ENCODE results near the gene SNRNP25.

Gene SNRNP25

DNA sequence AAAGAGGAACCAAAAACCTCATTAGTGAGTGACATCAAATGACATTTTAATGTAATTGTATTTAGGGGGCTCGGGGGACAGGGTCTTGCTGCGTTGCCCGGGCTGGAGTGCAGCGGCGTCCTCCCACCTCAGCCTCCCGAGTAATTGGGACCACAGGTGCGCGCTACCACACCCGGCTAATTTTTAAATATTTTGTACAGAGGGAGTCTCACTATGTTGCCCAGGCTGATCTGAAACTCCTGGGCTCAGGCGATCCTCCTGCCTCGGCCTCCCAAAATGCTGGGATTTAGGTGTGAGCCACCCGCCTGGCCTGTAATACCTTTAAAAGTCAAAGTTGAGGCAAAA lies 581 bp downstream of the SNRNP25 start (continued):
- TF ChIP-seq RBAK (tag by site-specific recombination; IDR thresholded peaks at IDR 0.05), result no peak
- TF ChIP-seq, protein P1, sequence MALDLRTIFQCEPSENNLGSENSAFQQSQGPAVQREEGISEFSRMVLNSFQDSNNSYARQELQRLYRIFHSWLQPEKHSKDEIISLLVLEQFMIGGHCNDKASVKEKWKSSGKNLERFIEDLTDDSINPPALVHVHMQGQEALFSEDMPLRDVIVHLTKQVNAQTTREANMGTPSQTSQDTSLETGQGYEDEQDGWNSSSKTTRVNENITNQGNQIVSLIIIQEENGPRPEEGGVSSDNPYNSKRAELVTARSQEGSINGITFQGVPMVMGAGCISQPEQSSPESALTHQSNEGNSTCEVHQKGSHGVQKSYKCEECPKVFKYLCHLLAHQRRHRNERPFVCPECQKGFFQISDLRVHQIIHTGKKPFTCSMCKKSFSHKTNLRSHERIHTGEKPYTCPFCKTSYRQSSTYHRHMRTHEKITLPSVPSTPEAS (tag by site-specific recombination; IDR thresholded peaks at IDR 0.05), result no peak
- no peak for TF ChIP-seq ZNF133 (tag by site-specific recombination; IDR thresholded peaks at IDR 0.05)

DNA sequence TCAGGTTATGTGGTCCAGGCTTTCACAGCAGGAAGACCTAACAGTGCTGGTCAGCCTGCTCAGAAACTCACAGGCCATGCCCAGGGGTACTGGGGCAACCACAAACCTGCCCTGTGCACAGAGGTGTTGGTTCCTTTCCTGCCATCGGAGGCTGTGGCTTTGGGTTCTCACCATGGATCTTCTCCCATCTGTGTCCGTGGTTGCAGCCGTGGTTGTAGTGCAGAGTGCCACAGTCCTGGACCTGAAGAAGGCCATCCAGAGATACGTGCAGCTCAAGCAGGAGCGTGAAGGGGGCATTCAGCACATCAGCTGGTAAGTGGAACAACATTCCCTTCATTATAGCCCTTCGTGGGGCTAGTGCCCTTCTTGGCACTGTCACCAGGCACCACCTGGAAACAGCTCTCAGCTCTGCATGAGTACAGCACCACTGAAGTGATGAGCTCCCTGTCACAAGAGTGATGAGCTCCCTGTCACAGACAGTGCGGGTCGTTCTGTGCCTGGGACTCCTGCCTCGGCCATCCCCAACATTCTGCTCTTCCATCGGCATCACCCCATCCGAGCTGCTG lies 2.0 kb downstream of the SNRNP25 start:
- Histone ChIP-seq H3K27ac (ENCODE audit: extremely low read depth, low read depth, low read length) (no peak overlapping the region), H3K9me3 (ENCODE audit: control insufficient read depth, insufficient read depth, low read depth, low read length) (no peaks in the 10 kb centered on the region), H3K36me3 (ENCODE audit: control insufficient read depth in 2 of 2, insufficient read depth in 1 of 2, low read length in 2 of 2) (peaks cover 6 to 66% of the 10 kb centered on the region in 2 experiments; a peak in 2 of 3 replicates), H3K4me1 (ENCODE audit: control insufficient read depth, insufficient read depth, low read length) (no peaks in the 10 kb centered on the region), H3K4me3 (ENCODE audit: low read depth, low read length) (no peak overlapping the region)
- TF ChIP-seq ZFHX2 (tag by site-specific recombination; conservative IDR thresholded peaks at IDR 0.05) (no peak), TCF7L2 (IDR thresholded peaks at IDR 0.05; ENCODE audit: borderline replicate concordance, low read depth, low read length) (no peak), EGR2 (tag by site-specific recombination; IDR thresholded peaks at IDR 0.05; ENCODE audit: low read depth) (no peak), ZNF670 (tag by site-specific recombination; IDR thresholded peaks at IDR 0.05; ENCODE audit: low read depth) (no peak), ZNF792 (tag by site-specific recombination; IDR thresholded peaks at IDR 0.05) (no peak), ZNF350 (tag by site-specific recombination; IDR thresholded peaks at IDR 0.05) (no peak)
- TF ChIP-seq, protein P2, sequence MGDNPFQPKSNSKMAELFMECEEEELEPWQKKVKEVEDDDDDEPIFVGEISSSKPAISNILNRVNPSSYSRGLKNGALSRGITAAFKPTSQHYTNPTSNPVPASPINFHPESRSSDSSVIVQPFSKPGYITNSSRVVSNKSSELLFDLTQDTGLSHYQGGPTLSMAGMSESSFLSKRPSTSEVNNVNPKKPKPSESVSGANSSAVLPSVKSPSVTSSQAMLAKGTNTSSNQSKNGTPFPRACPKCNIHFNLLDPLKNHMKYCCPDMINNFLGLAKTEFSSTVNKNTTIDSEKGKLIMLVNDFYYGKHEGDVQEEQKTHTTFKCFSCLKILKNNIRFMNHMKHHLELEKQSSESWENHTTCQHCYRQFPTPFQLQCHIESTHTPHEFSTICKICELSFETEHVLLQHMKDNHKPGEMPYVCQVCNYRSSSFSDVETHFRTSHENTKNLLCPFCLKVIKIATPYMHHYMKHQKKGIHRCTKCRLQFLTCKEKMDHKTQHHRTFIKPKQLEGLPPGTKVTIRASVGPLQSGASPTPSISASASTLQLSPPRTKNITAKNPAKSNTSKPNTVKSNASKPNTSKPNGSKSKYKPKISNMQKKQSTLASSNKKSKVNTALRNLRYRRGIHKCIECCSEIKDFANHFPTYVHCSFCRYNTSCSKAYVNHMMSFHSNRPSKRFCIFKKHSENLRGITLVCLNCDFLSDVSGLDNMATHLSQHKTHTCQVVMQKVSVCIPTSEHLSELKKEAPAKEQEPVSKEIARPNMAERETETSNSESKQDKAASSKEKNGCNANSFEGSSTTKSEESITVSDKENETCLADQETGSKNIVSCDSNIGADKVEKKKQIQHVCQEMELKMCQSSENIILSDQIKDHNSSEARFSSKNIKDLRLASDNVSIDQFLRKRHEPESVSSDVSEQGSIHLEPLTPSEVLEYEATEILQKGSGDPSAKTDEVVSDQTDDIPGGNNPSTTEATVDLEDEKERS (tag by site-specific recombination; IDR thresholded peaks at IDR 0.05), result no peak
- POLR2A ChIA-PET, result no interaction called here
- CTCF ChIA-PET, result interaction anchor here (1.0 to 3.0 kb wide), 3 partner anchors 10 to 52 kb away, joined by 3 to 16 read pairs (median 7); no protein-coding TSS in a partner anchor

DNA sequence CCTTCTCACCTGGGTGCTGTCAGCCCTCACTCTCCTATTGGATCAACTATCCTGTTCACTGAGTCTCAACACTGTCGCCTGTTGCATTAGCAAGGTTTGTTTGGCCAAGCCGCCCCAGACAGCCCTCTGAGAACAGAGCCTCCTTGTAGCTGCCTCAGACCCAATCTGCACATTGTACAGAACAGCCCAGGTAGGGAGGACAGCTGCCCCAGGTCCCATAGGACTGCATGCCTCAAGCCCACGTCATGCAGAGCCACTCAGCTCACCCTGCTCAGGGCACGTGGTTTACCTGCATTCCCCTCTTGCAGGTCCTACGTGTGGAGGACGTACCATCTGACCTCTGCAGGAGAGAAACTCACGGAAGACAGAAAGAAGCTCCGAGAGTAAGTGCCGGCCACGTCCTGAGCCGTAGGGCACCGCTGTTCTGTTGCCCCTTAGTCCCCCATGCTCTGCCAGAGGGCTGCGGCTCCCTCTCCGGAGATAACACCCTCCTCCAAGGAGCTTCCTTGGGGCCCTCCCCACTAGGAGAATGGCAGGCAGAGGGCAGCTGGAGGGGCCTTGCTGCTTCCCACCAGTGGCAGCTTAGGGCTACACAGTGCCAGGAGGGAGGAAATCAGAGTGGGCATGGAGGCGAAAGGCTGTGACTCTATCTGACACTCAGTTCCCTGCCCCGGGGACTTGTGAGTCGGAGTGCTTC lies 2.8 kb downstream of the SNRNP25 start:
- no peak overlapping the region for H3K27ac ChIP-seq (ENCODE audit: extremely low read depth, low read depth, low read length)
- H3K4me1 ChIP-seq (ENCODE audit: control insufficient read depth, insufficient read depth, low read length), result no peaks in the 10 kb centered on the region
- H3K36me3 ChIP-seq (ENCODE audit: control insufficient read depth in 2 of 2, insufficient read depth in 1 of 2, low read length in 2 of 2), result peaks cover 0 to 63% of the 10 kb centered on the region in 2 experiments; a peak in 2 of 3 replicates
- H3K9me3 ChIP-seq (ENCODE audit: control insufficient read depth, insufficient read depth, low read depth, low read length), result no peaks in the 10 kb centered on the region
- POLR2A ChIA-PET, result interaction anchor here (0.6 to 1.1 kb wide), 2 partner anchors 15 to 32 kb away, joined by 4 to 10 read pairs; partner anchors contain the start of gene RHBDF1
- CTCF ChIA-PET, result interaction anchor here (1.0 to 3.0 kb wide), 3 partner anchors 9 to 51 kb away, joined by 3 to 16 read pairs (median 7); no protein-coding TSS in a partner anchor
- 0 out of 2 replicates have a peak, but pooled peaks have one; percentile 28 for TF ChIP-seq SCRT2 (tag by site-specific recombination; IDR thresholded peaks at IDR 0.05)
- TF ChIP-seq ZNF416 (tag by site-specific recombination; IDR thresholded peaks at IDR 0.05), result no peak
- no peak overlapping the region for H3K4me3 ChIP-seq (ENCODE audit: low read depth, low read length)

DNA sequence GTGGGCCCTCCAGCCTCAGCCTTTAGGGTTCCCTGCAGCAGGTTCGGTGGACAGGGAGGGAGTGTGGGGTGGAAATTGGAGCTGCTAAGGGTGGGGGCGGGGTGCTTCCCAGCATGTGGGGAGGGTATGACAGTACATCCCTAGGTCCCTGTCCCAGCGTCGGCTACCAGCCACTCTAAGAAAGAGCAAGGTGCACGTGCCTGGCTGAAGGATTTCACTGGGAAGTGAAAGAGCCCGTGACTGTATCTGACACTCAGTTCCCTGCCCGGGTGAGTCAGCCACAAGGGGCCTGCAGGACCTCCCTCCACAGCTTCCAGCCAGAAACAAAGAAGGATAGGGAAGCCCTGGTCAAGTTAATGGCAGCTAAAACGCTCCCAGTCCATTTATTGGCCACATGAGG lies 4.1 kb downstream of the SNRNP25 start:
- Histone ChIP-seq H3K27ac (ENCODE audit: extremely low read depth, low read depth, low read length) (no peak overlapping the region), H3K9me3 (ENCODE audit: control insufficient read depth, insufficient read depth, low read depth, low read length) (no peaks in the 10 kb centered on the region), H3K4me1 (ENCODE audit: control insufficient read depth, insufficient read depth, low read length) (no peaks in the 10 kb centered on the region), H3K4me3 (ENCODE audit: low read depth, low read length) (no peak overlapping the region), H3K36me3 (ENCODE audit: control insufficient read depth in 2 of 2, insufficient read depth in 1 of 2, low read length in 2 of 2) (peaks cover 0 to 69% of the 10 kb centered on the region in 2 experiments; a peak in 1 of 3 replicates)
- CTCF ChIA-PET, result interaction anchor here (2.3 to 3.0 kb wide), 2 partner anchors 8 to 39 kb away, joined by 7 to 16 read pairs; no protein-coding TSS in a partner anchor
- POLR2A ChIA-PET, result interaction anchor here (0.7 to 1.1 kb wide), 2 partner anchors 14 to 118 kb away, joined by 4 read pairs; partner anchors contain the start of gene RHBDF1
- TF ChIP-seq, protein P3, sequence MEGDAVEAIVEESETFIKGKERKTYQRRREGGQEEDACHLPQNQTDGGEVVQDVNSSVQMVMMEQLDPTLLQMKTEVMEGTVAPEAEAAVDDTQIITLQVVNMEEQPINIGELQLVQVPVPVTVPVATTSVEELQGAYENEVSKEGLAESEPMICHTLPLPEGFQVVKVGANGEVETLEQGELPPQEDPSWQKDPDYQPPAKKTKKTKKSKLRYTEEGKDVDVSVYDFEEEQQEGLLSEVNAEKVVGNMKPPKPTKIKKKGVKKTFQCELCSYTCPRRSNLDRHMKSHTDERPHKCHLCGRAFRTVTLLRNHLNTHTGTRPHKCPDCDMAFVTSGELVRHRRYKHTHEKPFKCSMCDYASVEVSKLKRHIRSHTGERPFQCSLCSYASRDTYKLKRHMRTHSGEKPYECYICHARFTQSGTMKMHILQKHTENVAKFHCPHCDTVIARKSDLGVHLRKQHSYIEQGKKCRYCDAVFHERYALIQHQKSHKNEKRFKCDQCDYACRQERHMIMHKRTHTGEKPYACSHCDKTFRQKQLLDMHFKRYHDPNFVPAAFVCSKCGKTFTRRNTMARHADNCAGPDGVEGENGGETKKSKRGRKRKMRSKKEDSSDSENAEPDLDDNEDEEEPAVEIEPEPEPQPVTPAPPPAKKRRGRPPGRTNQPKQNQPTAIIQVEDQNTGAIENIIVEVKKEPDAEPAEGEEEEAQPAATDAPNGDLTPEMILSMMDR (tag by site-specific recombination; IDR thresholded peaks at IDR 0.05), result no peak
- TF ChIP-seq TCF7L2 (IDR thresholded peaks at IDR 0.05; ENCODE audit: borderline replicate concordance, low read depth, low read length) (no peak), GFI1B (tag by site-specific recombination; IDR thresholded peaks at IDR 0.05) (no peak), EGR2 (tag by site-specific recombination; IDR thresholded peaks at IDR 0.05; ENCODE audit: low read depth) (no peak), ZBTB8A (tag by site-specific recombination; IDR thresholded peaks at IDR 0.05) (no peak)
- TF ChIP-seq, protein P4, sequence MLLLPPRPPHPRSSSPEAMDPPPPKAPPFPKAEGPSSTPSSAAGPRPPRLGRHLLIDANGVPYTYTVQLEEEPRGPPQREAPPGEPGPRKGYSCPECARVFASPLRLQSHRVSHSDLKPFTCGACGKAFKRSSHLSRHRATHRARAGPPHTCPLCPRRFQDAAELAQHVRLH (tag by site-specific recombination; IDR thresholded peaks at IDR 0.05), result no peak
- TF ChIP-seq, protein P5, sequence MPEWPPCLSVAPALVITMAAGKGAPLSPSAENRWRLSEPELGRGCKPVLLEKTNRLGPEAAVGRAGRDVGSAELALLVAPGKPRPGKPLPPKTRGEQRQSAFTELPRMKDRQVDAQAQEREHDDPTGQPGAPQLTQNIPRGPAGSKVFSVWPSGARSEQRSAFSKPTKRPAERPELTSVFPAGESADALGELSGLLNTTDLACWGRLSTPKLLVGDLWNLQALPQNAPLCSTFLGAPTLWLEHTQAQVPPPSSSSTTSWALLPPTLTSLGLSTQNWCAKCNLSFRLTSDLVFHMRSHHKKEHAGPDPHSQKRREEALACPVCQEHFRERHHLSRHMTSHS (tag by site-specific recombination; IDR thresholded peaks at IDR 0.05), result no peak
